NCI-H2171 (cell line): ENCODE results near the gene FGGY.
"Not testable (repeated sequence)": the region's sequence is repeated elsewhere in the genome, so short reads cannot be mapped to it uniquely, and the experiment has no call there.

Experiments used
- DNase-seq: peaks from one replicate; lab custom pipeline; 2025; lab: John Stamatoyannopoulos, UW

Gene FGGY

GRCh38 chr1:59701376-59701775 lies 404.5 kb downstream of the FGGY start:
- no peak for DNase-seq

GRCh38 chr1:59703226-59703917 lies 406.5 kb downstream of the FGGY start:
- DNase-seq = no peak

- no peak for DNase-seq
Observed at GRCh38 chr1:59703918-59704378, 407.1 kb downstream of the FGGY start.

- DNase-seq = no peak
Observed at GRCh38 chr1:59704716-59705115, 407.8 kb downstream of the FGGY start.

GRCh38 chr1:59705466-59706302 lies 408.8 kb downstream of the FGGY start:
- no peak for DNase-seq

GRCh38 chr1:59706303-59706599 lies 409.4 kb downstream of the FGGY start:
- no peak for DNase-seq

- no peak for DNase-seq
Observed at GRCh38 chr1:59707178-59707791, 410.4 kb downstream of the FGGY start.

GRCh38 chr1:59709333-59709732 lies 412.4 kb downstream of the FGGY start:
- DNase-seq = no peak

- not testable (repeated sequence) for DNase-seq
Observed at GRCh38 chr1:59710920-59711319, 414.0 kb downstream of the FGGY start.

- no peak for DNase-seq
Observed at GRCh38 chr1:59714219-59714618, 417.3 kb downstream of the FGGY start.

GRCh38 chr1:59714966-59715365 lies 418.1 kb downstream of the FGGY start:
- DNase-seq = no peak

- DNase-seq = no peak
Observed at GRCh38 chr1:59716832-59717231, 419.9 kb downstream of the FGGY start.

- no peak for DNase-seq
Observed at GRCh38 chr1:59718064-59718988, 421.4 kb downstream of the FGGY start.

- DNase-seq = no peak
Observed at GRCh38 chr1:59718989-59719360, 422.1 kb downstream of the FGGY start.

- no peak for DNase-seq
Observed at GRCh38 chr1:59720326-59721115, 423.6 kb downstream of the FGGY start.

GRCh38 chr1:59730302-59730701 lies 433.4 kb downstream of the FGGY start:
- DNase-seq = no peak

- DNase-seq = no peak
Observed at GRCh38 chr1:59730759-59731478, 434.0 kb downstream of the FGGY start.

- DNase-seq = no peak
Observed at GRCh38 chr1:59731591-59731990, 434.7 kb downstream of the FGGY start.

- no peak for DNase-seq
Observed at GRCh38 chr1:59732214-59732955, 435.5 kb downstream of the FGGY start.
